ENCODE measurements around the gene PILRA. TPM values are rescaled to one million over a fixed set of nuclear protein-coding genes. Genes with fewer than 3 reads are reported as not detected.
A peak's percentile ranks its signal among the peaks of the same experiment; 100 is the strongest.

Gene PILRA
- total and polyA plus RNA-seq, 8 donors = 1.4 to 10.0 (median 3.1) TPM; not detected in 3

- no peaks in the 10 kb centered on the region for H3K4me1 ChIP-seq
- H3K9me3 ChIP-seq = no peaks in the 10 kb centered on the region
- H3K27ac ChIP-seq = no peak overlapping the region
- 33 to 52% (median 36%) methylated on average over 2 to 3 of the region's 3 CpGs for WGBS, 5 donors
- no peak for DNase-seq
- no peak for TF ChIP-seq POLR2A (IDR thresholded peaks at IDR 0.05)
- H3K36me3 ChIP-seq = no peaks in the 10 kb centered on the region
- intact Hi-C loops (cut with DNase I; ENCODE audit: low total_unique reads) = no loop called here
- H3K4me3 ChIP-seq = no peak overlapping the region
- H3K27me3 ChIP-seq = no peaks in the 10 kb centered on the region
Measured at GRCh38 chr7:100390286-100391009, 17.2 kb downstream of the PILRA start.

DNA sequence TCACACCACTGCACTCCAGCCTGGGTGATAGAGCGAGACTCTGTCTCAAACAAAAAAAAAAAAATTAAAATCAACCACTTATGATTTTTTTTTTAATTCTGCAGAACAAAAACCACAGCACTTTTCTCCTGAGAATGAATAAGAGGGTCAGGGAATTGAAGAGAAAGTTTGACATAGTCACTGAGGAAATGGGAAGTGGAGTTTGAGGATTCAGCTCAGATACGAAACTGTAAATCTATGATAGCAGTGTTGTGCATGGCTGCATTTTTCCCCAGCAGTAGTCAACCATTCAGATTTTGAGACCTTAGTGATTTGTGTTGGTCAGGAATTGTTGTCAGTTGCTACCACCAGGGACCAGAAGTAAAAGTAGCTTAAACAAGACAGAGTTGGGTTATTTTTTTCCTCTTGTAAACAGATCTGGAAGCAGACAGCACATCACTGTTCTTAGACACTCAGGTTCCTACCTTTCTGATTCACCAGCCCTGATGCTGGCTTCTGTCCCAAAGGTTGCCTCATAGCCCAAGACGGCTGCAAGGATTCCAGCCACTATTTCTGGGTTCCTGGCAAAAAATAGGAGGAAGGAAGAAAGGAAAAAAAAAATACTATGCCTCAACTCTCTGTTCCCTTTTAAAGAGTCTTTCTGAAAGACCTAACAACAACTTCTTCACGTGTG is 20.1 kb downstream of the PILRA start:
- Histone ChIP-seq H3K4me3 (no peak overlapping the region), H3K27ac (no peak overlapping the region), H3K36me3 (no peaks in the 10 kb centered on the region), H3K9me3 (no peaks in the 10 kb centered on the region), H3K4me1 (peaks cover 0 to 6% (median 0%) of the 10 kb centered on the region in 4 donors), H3K27me3 (no peaks in the 10 kb centered on the region)
- intact Hi-C loops (cut with DNase I; ENCODE audit: low total_unique reads) = no loop called here
- no peak for TF ChIP-seq POLR2A (IDR thresholded peaks at IDR 0.05)
- TF ChIP-seq EP300 (IDR thresholded peaks at IDR 0.05) = no peak
- no peak for TF ChIP-seq POLR2AphosphoS5 (IDR thresholded peaks at IDR 0.05)
- no peak for TF ChIP-seq CTCF (IDR thresholded peaks at IDR 0.05)
- 68 to 82% (median 75%) methylated on average over 4 of the region's 4 CpGs for WGBS, 5 donors
- no peak for DNase-seq

DNA sequence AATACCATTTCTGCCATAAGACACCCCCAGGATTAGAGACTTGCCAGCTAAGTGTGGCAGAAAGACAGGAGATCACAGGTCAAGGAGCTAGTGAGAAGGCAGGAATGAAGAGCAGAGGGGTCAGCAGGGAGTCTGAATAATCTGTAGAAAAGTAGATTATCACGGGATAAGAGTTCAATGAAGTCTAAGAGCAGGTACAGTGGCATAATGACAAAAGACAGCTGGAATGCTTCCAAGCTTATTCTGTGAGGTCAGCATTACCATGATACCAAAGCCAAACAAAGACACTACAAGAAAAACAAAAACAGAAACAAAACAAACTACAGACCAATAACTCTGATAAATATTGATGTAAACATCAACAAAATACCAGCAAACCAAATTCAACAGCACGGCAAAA is 20.8 kb downstream of the PILRA start:
- peaks cover 0 to 6% (median 0%) of the 10 kb centered on the region in 4 donors for H3K4me1 ChIP-seq
- TF ChIP-seq CTCF (IDR thresholded peaks at IDR 0.05) = no peak
- TF ChIP-seq POLR2AphosphoS5 (IDR thresholded peaks at IDR 0.05) = no peak
- no peak for TF ChIP-seq EP300 (IDR thresholded peaks at IDR 0.05)
- TF ChIP-seq POLR2A (IDR thresholded peaks at IDR 0.05) = no peak
- no peak overlapping the region for H3K4me3 ChIP-seq
- WGBS, 5 donors = 48 to 75% (median 54%) methylated on average over 2 of the region's 2 CpGs
- H3K27me3 ChIP-seq = no peaks in the 10 kb centered on the region
- no peaks in the 10 kb centered on the region for H3K9me3 ChIP-seq
- no peak for DNase-seq
- no peak overlapping the region for H3K27ac ChIP-seq
- intact Hi-C loops (cut with DNase I; ENCODE audit: low total_unique reads) = no loop called here
- H3K36me3 ChIP-seq = no peaks in the 10 kb centered on the region

DNA sequence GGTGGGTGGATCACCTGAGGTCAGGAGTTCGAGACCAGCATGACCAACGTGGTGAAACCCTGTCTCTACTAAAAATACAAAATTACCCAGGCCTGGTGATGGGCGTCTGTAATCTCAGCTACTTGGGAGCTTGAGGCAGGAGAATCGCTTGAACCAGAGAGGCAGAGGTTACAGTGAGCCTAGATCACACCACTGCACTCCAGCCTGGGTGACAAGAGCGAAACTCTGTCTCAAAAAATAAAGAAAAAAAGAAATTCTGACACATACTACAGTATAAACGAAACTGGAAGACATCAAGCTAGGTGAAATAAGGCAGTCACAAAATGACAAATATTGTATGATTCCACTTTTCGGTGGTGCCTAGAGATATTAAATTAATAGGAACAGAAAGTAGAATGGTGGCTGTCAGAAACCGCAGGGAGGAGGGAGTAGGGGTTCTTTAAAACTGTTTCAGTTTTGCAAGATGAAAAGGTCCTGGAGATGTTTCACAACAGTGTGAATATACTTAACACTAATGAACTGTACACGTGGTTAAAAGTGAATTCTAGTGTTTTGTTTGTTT is 23.2 kb downstream of the PILRA start:
- 62 to 76% (median 74%) methylated on average over 9 of the region's 9 CpGs for WGBS, 5 donors
- peaks cover 0 to 6% (median 0%) of the 10 kb centered on the region in 4 donors for H3K4me1 ChIP-seq
- TF ChIP-seq POLR2A (IDR thresholded peaks at IDR 0.05) (no peak), CTCF (IDR thresholded peaks at IDR 0.05) (no peak), EP300 (IDR thresholded peaks at IDR 0.05) (no peak), POLR2AphosphoS5 (IDR thresholded peaks at IDR 0.05) (no peak)
- H3K4me3 ChIP-seq = no peak overlapping the region
- no peak for DNase-seq
- intact Hi-C loops (cut with DNase I; ENCODE audit: low total_unique reads) = no loop called here
- H3K9me3 ChIP-seq = no peaks in the 10 kb centered on the region
- peak overlapping the region in 1 of 5 donors; percentile 62 for H3K27ac ChIP-seq
- peaks cover 0 to 2% (median 0%) of the 10 kb centered on the region in 4 donors for H3K36me3 ChIP-seq
- no peaks in the 10 kb centered on the region for H3K27me3 ChIP-seq

Data from stomach (tissue), 9 donors.